Sigmoid colon (tissue), 4 donors: ENCODE measurements around the gene DNAH5.

Source experiments
- CTCF ChIP-seq, 4 experiments: fragments of 450-650 bp in 3 of 4; fragments of 200-600 bp in 1 of 4; IDR thresholded peaks; one replicate each; pipeline ENCODE4 v1.5.1; 2016 to 2019; ENCODE audit warnings: antibody characterized with exemption in 4 of 4, mild to moderate bottlenecking in 3 of 4, moderate library complexity in 2 of 4
- POLR2A ChIP-seq, 2 donors: fragments of 450-650 bp; IDR thresholded peaks; one replicate each; pipeline ENCODE4 v1.6.1; 2016; ENCODE audit warnings: antibody characterized with exemption in 2 of 2, mild to moderate bottlenecking in 2 of 2, moderate library complexity in 2 of 2
- POLR2AphosphoS5 ChIP-seq, 4 donors: sonication (generic); formaldehyde crosslinking; IDR thresholded peaks; one replicate each; pipeline ENCODE4 v1.6.1; 2017; ENCODE audit warnings: antibody characterized with exemption in 4 of 4

DNA sequence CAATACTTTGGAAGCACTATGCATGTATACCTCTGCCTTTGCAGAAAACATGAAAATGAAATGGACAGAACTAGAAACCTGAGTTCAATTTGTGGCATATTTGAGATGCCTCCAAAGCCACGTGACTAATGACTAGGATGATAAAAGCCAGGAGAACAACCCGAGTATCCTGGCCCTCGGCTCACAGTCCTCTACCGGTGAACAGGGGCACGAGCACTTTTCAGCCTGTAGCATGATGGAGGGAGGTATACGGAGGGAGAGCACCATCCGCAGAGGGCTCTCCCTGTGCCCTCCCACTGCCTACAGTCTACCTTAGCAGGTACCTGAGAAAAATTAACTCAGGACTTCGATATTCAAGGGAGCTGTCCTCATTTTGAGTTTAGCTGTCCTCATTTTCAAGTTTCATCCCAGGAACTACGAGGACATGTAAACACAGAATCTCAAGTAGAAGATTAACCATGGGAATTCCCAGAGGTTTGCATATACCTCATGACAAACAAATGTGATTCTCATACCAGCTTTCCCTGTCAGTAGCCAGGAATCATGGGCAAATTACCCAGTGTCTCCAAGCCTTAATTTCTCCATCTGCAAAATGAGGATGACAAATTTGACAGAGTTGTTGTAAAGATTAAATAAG, 249.3 kb downstream of the DNAH5 start:
- TF ChIP-seq POLR2A (IDR thresholded peaks at IDR 0.05) (no peak), POLR2AphosphoS5 (IDR thresholded peaks at IDR 0.05) (no peak), CTCF (IDR thresholded peaks at IDR 0.05) (no peak)
